NCI-H460 (cell line): ENCODE results near the gene CES2. TPM values are rescaled to one million over a fixed set of nuclear protein-coding genes. Genes with fewer than 3 reads are reported as not detected.

Source experiments
- DNase-seq: peaks from one replicate; pipeline ENCODE4 v3.0.0-alpha.2; 2016; ENCODE audit warnings: low read depth; ENCODE audit errors: extremely low read depth
- total RNA-seq: library from RNA; depleted of rRNA; stranded (reverse); fragments of >200 nt; shearing (Covaris generic); gene quantifications from 2 replicates; pipeline ENCODE4 v1.2.3, GENCODE V29; 2014

The CES2 gene
- total RNA-seq, 1 experiment from 2014 or later = 51.5 TPM

DNA sequence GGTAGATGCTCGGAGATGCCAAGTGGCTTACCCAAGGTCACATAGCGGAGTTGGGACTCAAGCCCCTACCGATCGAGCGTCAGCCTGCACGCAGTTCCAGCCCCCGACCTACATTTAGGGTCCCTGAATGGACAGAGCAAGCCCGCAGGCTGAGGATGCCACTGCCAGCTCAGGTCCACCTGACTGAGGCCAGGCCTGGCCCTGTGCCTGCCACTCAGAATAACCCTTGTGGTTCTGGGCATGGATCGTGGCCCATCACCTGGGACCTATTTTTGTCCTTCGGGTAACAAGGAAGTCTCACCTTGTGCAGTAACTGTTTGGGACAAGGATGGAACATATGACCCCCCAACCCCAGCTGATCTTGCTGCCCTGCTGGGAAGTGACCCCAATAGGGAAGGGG lies 33.7 kb upstream of the CES2 start:
- no peak for DNase-seq

DNA sequence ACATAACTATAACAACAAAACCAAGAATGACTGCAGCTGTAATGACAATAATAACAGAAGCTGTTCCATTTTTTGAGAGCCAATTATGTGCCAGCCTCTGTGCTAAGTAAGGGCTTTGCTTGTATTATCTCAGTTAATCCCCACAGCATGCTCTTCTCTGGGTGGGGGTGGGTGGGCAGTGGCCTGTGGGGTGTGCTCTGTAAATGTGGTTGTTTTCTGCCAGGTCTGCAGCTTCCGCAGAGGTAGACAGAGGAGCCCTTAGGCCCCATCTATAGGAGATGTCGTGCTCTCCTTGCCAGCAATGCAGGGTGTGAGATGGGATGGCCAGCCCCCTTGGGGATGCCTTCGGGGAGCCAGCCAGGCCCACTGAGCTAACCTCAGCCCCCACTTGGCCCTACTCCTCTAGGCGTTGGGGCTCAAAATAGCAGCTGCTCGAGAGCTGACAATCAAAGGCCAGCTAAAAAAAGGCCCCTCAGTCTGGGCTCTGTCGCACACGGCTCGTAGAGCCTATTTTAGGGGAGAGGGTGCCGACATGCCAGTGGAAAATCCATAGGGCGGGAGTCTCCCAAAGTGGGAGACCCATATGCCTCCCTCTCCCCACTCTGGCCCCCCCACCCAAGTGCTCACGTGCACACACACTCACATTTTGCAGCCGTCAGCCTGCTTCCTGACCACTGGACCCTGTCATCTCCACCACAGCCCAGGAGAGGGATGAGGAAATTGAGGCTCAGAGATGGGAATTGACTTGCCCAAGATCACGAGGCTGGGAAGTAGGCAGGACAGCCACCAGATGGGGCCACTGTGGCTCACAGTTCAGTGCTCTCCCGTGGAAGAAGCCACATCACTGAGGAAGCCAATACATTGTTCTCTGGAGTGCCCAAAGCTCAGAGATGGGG lies 32.4 kb upstream of the CES2 start:
- DNase-seq = no peak

- no peak for DNase-seq
These were observed 31.5 kb upstream of the CES2 start for GRCh38 chr16:66903544-66904427.

DNA sequence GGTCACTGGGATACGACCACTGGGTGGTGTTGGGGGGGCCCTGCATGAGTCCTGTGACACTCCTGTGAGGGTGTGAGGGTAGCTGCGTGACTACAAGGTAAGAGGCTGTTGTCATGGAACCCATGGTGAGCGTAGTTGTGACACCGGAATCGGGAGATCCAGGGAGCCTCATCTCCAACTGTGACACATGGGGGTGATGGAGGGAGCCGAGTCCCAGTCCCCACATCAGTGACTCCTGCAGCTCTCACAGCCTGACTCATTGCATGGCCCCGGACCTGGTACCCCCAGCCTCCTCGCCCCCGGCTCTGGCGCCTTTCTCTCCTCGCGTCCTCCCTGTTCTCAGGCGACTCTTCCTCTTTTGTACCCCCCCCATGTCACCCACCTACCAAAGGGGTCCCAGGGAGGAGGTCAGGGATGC lies 30.9 kb upstream of the CES2 start:
- no peak for DNase-seq

GRCh38 chr16:66904846-66905632 lies 30.3 kb upstream of the CES2 start:
- no peak for DNase-seq

- no peak for DNase-seq
These were observed 29.4 kb upstream of the CES2 start for GRCh38 chr16:66905633-66906539.

DNA sequence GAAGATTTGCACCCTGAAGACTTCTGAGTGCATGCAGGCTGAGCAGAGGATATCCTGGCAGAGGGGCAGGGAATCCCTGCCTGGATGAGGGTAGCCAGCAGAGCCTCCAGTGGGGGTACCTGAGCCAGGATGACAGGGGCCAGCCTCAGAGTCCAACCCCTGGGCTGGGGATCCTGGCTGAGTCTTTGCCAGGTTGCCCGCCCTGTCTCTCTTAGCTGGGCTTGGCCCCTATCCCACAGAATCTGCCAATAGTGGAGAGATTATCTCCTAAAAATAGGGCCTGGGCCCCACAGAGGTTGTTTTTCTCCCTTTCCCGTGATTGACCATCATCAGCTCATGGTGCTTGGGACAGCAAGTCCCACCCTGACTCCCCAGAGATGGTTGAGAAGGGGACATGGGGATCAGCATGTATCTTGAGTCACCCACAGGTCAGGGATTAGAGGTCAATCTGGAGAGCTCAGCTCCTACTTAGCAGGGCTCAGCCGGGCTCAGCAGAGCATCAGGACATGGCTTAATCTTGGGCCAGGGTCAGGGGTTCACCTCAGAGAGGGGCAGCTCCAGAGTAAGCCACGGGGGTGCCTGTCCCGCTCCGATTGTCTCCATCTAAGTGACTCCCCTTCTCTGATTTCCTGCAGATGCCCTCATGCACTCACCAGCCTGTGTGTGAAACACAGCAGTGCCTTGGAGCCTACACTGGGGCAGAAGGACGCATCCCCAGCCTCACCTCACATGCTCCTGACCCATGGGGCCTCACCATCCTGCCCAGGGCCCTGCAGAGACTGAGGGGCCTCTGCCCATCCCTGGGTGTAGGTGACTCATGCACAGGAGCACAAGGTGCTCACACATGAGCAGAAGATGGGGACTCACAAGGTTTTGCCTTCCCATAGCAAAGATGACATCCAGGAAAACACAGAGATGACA lies 28.1 kb upstream of the CES2 start:
- no peak for DNase-seq

- DNase-seq = no peak
These were observed 27.2 kb upstream of the CES2 start for GRCh38 chr16:66908116-66908515.

- no peak for DNase-seq
These were observed 26.4 kb upstream of the CES2 start for GRCh38 chr16:66908762-66909559.

DNA sequence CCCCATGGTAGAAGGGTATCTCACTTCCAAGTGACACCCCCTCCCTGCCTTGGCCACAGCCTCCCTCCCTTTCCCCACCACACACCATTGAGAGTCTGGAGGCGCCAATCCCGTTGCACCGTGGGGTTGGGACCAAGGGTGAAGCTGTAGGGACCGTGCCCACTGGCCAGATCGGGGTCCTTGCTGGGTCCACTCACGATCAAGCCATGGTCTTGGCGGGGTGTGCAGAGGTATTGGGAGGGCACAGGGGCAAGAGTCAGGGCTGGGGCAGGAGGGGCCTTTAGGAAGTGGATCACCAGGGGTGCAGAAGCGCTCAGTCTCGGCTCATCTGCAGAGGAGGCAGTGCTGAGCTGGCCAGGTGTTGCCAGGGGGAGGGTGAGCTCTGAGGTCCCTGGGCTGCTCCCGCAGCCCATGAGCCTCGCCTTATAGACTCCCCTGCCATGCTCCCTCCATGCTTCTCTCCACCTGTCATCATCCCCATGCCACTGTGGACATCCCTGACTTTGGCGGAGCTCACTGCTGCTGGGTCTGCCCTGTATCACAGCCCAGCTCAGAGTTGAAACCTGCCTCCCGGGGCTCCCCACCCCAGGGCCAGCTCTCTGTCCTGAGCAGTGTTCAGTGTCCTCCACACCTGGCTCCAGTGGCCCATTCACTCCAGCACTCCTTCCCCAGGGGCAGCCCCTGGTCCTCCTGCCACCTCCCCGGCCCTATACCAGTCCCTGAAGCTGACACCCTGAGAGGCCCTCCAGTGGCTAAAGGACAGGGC lies 25.0 kb upstream of the CES2 start:
- no peak for DNase-seq

- DNase-seq = no peak
These were observed 24.2 kb upstream of the CES2 start for GRCh38 chr16:66911112-66911511.

- no peak for DNase-seq
These were observed 23.5 kb upstream of the CES2 start for GRCh38 chr16:66911801-66912200.

GRCh38 chr16:66913081-66913480 lies 22.2 kb upstream of the CES2 start:
- no peak for DNase-seq

GRCh38 chr16:66913711-66914110 lies 21.6 kb upstream of the CES2 start:
- no peak for DNase-seq

- DNase-seq = no peak
These were observed 20.8 kb upstream of the CES2 start for GRCh38 chr16:66914541-66914940.

GRCh38 chr16:66915041-66915440 lies 20.3 kb upstream of the CES2 start:
- no peak for DNase-seq

GRCh38 chr16:66916518-66916917 lies 18.8 kb upstream of the CES2 start:
- DNase-seq = no peak
